GM15510 (cell line): ENCODE measurements around the gene USP15.

Source experiments
- POLR2A ChIP-seq: IDR thresholded peaks from 3 replicates; pipeline ENCODE4 v1.6.1; 2011; ENCODE audit warnings: borderline replicate concordance; ENCODE audit not compliant: insufficient read length; ENCODE audit errors: extremely low read depth

USP15 gene

DNA sequence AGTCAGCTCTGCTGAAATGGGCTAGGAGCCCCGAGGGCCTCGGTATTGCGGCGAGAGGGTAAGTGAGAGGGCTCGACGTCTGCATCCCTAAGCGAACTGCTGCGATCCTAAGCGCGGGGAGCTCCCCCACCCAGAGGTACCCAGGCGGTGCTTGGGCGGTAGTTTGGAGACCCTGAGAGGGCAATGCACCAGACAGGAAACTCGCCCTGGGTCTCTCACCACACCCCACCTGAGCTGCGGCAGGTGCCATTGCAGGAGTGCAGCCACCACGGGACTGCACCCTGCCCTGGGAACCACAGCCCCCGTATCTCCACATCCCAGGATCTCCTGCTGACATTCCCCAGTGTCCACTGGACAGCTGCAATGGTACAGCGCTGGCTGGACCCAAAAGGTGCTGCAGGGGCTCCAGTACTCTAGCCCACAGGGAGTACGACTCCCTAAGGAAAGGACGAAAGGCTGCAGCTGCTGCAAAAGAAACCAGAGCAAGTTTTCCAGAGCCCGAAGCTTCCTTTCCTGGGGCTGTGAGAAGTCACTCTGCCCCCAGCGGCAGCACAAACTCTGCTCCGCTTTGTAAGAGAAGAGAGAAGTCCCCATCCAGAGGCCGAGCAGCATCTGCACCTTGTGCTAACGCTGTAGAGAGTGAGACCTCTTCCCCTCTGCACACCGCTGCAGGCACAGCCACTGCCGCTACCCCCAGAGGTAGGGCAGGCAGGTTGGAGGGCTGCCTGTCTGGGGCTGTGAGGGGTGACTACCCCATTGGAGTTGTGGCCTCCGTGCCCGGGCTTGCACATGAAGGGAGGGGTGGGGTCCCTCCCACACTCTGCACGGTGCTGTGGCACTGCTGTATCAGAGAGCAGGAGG is 175.3 kb downstream of the USP15 start:
- no peak for TF ChIP-seq POLR2A

DNA sequence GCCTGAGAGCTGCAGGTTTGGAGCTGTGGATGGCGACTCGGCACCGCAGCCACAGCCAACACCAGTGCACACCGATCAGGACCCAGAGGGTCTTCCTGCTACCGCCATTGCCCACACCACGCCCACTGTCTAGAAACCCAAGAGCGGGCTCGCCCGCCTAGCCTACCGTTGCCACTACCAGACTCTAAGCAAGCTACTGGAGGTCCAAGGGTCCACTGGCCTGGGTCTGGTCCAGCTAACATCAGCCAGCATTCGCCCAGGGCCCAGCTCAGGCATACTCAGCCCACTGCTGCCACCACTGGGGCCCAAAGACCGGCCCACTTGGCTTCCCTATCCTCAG is 175.9 kb downstream of the USP15 start:
- TF ChIP-seq POLR2A = no peak

DNA sequence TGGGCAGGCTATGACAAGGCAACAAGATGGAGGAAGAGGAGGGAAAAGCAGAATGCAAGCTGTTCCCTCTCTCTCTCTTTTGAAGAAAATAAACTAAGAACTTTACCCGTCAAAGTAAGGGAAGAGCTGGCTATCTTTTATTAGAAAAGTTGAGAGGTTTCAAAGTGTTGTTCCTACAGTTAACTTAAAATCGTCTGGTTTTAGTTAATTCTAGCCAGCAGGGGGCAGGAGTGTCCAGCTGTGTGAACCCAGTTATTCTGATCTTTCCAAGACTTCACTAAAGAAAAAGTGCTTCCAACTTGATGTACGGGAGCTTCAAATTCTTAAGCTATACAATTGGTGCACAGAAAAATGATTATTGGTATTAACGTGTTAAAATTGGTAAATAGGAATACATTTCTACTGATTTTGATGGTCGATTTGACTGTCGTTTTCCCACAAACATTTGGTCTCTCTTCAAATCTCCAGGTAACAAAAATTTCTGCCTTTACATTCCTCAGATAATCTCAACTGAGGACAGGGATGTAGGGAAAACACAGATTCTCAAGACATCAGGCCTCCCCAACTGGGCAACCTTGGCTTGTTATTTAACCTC is 178.0 kb downstream of the USP15 start:
- no peak for TF ChIP-seq POLR2A

DNA sequence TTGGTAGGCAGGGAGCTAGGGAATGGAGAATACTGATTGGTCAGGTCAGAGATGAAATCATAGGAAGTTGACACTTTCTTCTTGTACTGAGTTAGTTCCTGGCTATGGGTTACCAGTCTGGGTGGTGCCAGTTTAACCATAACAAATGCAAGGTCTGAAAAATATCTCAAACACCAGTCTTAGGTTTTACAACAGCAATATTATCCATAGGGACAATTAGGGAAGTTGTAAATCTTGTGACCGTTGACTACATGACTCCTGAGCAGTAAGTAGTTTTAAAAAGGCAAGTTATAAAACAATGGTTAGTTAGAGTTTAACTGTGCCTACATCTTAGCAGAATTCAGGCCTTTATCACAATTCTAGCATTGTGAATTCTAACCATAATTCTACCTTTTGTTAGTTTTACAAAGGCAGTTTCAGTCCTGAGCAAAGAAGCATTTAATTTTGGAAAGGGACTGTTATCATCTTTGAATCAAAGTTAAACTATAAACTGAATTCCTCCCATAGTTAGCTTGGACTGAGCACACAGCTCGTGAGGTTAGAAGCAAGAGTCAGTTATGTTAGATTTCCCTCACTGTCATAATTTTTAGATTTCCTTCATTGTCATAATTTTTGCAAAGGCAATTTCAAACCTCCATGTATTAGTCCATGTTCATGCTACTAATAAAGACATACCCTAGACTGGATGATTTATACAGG is 186.7 kb downstream of the USP15 start:
- TF ChIP-seq POLR2A = no peak

GRCh38 chr12:62448436-62448835 is 188.2 kb downstream of the USP15 start:
- TF ChIP-seq POLR2A = no peak

DNA sequence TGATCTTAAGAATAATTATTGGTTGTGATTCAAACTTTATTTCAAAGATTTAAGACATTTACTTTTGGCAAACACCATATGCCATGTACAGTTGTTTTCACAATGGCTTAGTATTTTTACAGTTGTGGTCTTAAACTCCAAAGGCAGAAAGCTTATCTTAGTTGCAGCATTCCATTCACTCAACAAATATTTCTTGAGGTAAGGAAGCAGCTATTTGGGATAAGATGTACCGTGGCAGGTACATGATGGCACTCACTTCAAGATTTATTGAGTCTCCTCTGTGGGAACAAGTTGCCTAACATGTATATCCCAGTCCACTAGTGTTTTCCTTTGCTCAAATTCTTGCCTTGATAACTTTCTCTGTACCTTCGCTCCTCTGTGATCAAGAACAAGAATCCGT is 198.4 kb downstream of the USP15 start:
- TF ChIP-seq POLR2A = no peak

GRCh38 chr12:62459976-62460375 is 199.8 kb downstream of the USP15 start:
- no peak for TF ChIP-seq POLR2A
